Uterus (tissue), 4 donors: ENCODE results near the gene MEIS2. TPM values are rescaled to one million over a fixed set of nuclear protein-coding genes. Genes with fewer than 3 reads are reported as not detected.

ENCODE experiments used
- DNase-seq, 2 donors: peaks; one replicate each; pipeline ENCODE4 v3.0.0-alpha.2; 2019 to 2020
- H3K27ac ChIP-seq, 2 donors: fragments of 200-600 bp; sonication (generic); 1 replicate in 1 of 2; 2 replicates in 1 of 2; pipeline ENCODE4 v1.5.1; 2016 to 2018
- H3K27me3 ChIP-seq, 2 donors: fragments of 200-600 bp; sonication (generic); one replicate each; pipeline ENCODE4 v1.5.1; 2018 to 2019; ENCODE audit warnings: control low read depth in 1 of 2
- H3K36me3 ChIP-seq, 2 donors: fragments of 200-600 bp; sonication (generic); one replicate each; pipeline ENCODE4 v1.5.1; 2019; ENCODE audit warnings: control low read depth in 1 of 2
- H3K4me1 ChIP-seq, 2 donors: fragments of 200-600 bp; sonication (generic); one replicate each; pipeline ENCODE4 v1.5.1; 2018 to 2019; ENCODE audit warnings: control low read depth in 1 of 2
- H3K4me3 ChIP-seq, 2 donors: fragments of 200-600 bp; sonication (generic); 1 replicate in 1 of 2; 2 replicates in 1 of 2; pipeline ENCODE4 v1.5.1; 2018 to 2019; ENCODE audit warnings: mild to moderate bottlenecking in 1 of 2
- H3K9me3 ChIP-seq, 2 donors: fragments of 200-600 bp; sonication (generic); one replicate each; pipeline ENCODE4 v1.5.1; 2019; ENCODE audit warnings: control low read depth in 1 of 2
- POLR2A ChIP-seq, 2 donors: fragments of 450-650 bp; IDR thresholded peaks; one replicate each; pipeline ENCODE4 v1.6.1; 2016; ENCODE audit warnings: antibody characterized with exemption in 2 of 2, mild to moderate bottlenecking in 1 of 2, moderate library complexity in 1 of 2
- intact Hi-C: fragments of 100-400 bp; cut with DNase I; formaldehyde crosslinking; loops from one replicate; pipeline ENCODE4 v1.15.1; 2023; ENCODE audit warnings: low total_unique reads
- total RNA-seq, 4 donors: library from RNA; depleted of rRNA in 3 of 4; stranded (reverse); fragments of >200 nt in 3 of 4; gene quantifications; one replicate each; pipeline versions ENCODE4 v1.1.0 to v1.2.4, GENCODE V29; 2014 to 2023
- TF ChIP-seq, protein P1 (sequence below), 4 experiments: fragments of 200-600 bp in 2 of 4; fragments of 450-650 bp in 2 of 4; sonication (generic) in 2 of 4; IDR thresholded peaks; one replicate each; pipeline ENCODE4 v1.5.1; 2016 to 2019; ENCODE audit warnings: antibody characterized with exemption in 4 of 4, mild to moderate bottlenecking in 2 of 4, moderate library complexity in 1 of 4
- donor health status: DM: yes; HTN: yes; CAD: no.

MEIS2 gene
- total RNA-seq, 4 donors from 2014 or later = 84.0 to 184 (median 112) TPM

DNA sequence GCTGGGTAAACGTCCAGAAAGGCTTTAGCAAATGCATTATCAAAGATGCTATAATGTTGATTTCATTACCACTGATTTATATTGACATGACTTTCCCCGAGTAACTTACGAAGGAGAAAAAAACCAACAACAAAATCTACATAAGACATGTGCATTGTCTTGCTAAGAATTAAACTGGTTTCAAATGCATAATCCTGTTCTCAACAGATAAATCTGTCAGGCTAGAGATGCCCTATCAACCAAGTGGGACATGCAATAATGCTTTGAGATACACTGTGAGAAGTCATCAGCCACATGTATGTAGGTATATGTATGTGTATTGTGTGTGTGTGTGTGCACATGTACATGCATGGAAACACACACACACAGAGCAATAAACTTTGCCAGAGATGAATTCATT lies 195.6 kb downstream of the MEIS2 start:
- no peaks in the 10 kb centered on the region for H3K27me3 ChIP-seq
- no peaks in the 10 kb centered on the region for H3K9me3 ChIP-seq
- peak overlapping the region; percentile 27 to 48 for H3K27ac ChIP-seq
- H3K4me1 ChIP-seq = peaks cover 0 to 17% of the 10 kb centered on the region in 2 donors
- DNase-seq = no peak
- TF ChIP-seq POLR2A (IDR thresholded peaks at IDR 0.05) = no peak
- TF ChIP-seq, protein P1, sequence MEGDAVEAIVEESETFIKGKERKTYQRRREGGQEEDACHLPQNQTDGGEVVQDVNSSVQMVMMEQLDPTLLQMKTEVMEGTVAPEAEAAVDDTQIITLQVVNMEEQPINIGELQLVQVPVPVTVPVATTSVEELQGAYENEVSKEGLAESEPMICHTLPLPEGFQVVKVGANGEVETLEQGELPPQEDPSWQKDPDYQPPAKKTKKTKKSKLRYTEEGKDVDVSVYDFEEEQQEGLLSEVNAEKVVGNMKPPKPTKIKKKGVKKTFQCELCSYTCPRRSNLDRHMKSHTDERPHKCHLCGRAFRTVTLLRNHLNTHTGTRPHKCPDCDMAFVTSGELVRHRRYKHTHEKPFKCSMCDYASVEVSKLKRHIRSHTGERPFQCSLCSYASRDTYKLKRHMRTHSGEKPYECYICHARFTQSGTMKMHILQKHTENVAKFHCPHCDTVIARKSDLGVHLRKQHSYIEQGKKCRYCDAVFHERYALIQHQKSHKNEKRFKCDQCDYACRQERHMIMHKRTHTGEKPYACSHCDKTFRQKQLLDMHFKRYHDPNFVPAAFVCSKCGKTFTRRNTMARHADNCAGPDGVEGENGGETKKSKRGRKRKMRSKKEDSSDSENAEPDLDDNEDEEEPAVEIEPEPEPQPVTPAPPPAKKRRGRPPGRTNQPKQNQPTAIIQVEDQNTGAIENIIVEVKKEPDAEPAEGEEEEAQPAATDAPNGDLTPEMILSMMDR (IDR thresholded peaks at IDR 0.05) = no peak
- no peak overlapping the region for H3K4me3 ChIP-seq
- no peaks in the 10 kb centered on the region for H3K36me3 ChIP-seq
- intact Hi-C loops = no loop called here

DNA sequence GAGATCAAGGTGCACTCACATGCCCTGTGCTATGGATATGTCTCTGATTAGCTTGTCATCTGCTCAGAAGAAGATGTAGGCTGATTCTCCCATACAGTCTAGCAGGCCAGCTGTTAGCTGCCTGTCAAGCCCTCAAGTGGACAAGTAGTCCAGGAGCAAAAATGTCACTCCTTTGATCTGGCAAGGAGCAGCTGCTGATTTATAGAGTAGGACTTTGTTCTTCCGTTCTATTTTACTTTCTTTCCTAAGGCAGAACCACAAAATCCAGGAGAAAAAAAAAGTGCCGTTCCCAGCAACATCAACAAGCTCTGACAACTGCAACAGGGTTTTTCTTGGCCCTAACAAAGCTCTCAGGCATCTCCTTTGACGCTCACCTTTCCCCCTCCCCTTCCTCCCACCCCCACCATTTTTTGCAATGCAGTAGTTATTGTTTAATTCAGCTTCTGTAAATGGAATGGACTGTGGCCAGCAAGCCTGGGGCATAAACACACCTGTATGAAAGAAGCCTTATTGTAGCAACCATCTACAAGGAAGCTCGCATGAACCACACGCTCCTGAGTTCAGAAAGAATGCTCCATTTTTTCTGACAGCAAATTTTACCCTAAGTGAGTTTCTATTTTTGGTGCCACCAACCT lies 196.3 kb downstream of the MEIS2 start:
- TF ChIP-seq POLR2A (IDR thresholded peaks at IDR 0.05) = no peak
- TF ChIP-seq, protein P1 (IDR thresholded peaks at IDR 0.05) = no peak
- H3K4me1 ChIP-seq = peaks cover 0 to 17% of the 10 kb centered on the region in 2 donors
- intact Hi-C loops = no loop called here
- no peak for DNase-seq
- no peak overlapping the region for H3K4me3 ChIP-seq
- no peaks in the 10 kb centered on the region for H3K9me3 ChIP-seq
- H3K27me3 ChIP-seq = no peaks in the 10 kb centered on the region
- no peaks in the 10 kb centered on the region for H3K36me3 ChIP-seq
- peak overlapping the region; percentile 24 to 48 for H3K27ac ChIP-seq

DNA sequence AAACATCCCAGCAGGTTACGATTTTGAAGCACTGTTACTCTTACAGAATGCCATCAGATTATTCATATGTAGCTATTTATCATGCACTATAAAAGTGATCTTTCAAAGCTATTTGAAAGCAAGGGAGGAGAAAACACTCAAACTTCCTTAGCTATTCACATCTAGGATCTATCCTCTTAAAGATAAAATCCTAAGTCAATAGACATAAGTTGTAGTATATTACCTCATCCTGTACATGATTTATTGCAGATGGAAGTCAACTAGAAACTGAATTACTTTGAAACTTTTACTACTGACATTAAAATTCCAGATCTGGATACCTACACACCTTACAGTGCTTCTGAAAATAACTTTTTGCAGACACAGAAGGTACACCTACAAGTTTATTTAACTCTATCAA lies 197.2 kb downstream of the MEIS2 start:
- DNase-seq = no peak
- intact Hi-C loops = no loop called here
- H3K36me3 ChIP-seq = no peaks in the 10 kb centered on the region
- no peaks in the 10 kb centered on the region for H3K9me3 ChIP-seq
- H3K27me3 ChIP-seq = no peaks in the 10 kb centered on the region
- peaks cover 0 to 17% of the 10 kb centered on the region in 2 donors for H3K4me1 ChIP-seq
- TF ChIP-seq, protein P1 (IDR thresholded peaks at IDR 0.05) = no peak
- TF ChIP-seq POLR2A (IDR thresholded peaks at IDR 0.05) = no peak
- H3K4me3 ChIP-seq = no peak overlapping the region
- no peak overlapping the region for H3K27ac ChIP-seq

DNA sequence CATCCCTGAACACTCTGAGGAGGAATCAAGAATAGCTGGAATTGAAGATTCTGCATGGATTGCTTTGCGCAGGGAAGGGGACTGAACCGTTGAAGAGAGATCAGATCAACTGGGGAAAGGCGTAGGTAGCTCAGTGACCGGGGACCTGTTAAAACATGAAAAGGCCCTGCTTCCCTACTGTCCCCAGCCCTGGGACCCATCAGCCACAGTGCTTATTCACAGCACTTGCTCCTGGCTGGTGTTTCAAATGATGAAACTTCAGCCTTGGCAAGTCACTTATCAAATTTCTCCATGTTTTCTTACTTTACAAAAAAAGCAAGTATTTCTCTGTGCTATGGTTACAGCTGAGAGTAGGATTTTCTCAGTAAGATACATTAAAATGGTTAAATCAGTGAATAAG lies 199.3 kb downstream of the MEIS2 start:
- TF ChIP-seq, protein P1 (IDR thresholded peaks at IDR 0.05) = no peak
- TF ChIP-seq POLR2A (IDR thresholded peaks at IDR 0.05) = no peak
- Histone ChIP-seq H3K9me3 (no peaks in the 10 kb centered on the region), H3K36me3 (no peaks in the 10 kb centered on the region), H3K4me1 (peaks cover 0 to 21% of the 10 kb centered on the region in 2 donors), H3K4me3 (no peak overlapping the region), H3K27ac (peak overlapping the region; percentile 36 to 63), H3K27me3 (no peaks in the 10 kb centered on the region)
- no peak for DNase-seq
- intact Hi-C loops = no loop called here

DNA sequence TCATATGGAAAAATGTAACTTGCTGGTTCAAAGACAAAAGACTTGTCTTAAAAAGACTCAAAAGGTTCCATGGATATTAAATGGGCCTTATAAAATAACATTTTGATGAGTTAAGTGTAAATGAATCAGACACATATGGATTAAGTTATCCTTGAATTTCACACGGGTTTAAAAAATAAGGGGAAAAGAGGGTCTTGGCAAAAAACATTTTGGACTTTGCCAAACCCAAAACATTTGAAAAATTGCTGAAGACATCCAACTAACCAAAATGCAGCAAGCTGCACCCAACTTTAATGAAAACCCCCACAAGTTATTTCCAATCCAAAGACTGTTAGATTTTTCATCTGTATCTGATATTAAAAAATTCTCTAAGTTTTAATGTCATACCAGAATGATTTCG lies 200.7 kb downstream of the MEIS2 start:
- peak overlapping the region; percentile 36 to 63 for H3K27ac ChIP-seq
- intact Hi-C loops = no loop called here

More for the DNA sequence above, 200.7 kb downstream of the MEIS2 start:
- Histone ChIP-seq H3K4me3 (no peak overlapping the region), H3K4me1 (peaks cover 0 to 18% of the 10 kb centered on the region in 2 donors), H3K36me3 (no peaks in the 10 kb centered on the region), H3K27me3 (no peaks in the 10 kb centered on the region), H3K9me3 (no peaks in the 10 kb centered on the region)
- TF ChIP-seq, protein P1 (IDR thresholded peaks at IDR 0.05) = no peak
- no peak for TF ChIP-seq POLR2A (IDR thresholded peaks at IDR 0.05)
- DNase-seq = no peak
